GM19351 (cell line): ENCODE results near the gene ZNF804B.

ENCODE experiments used
- ATAC-seq: cut with Tn5 transposase; IDR thresholded peaks from one replicate; pipeline ENCODE4 v1.9.1; 2021; ENCODE audit warnings: mild to moderate bottlenecking, moderate library complexity; ENCODE audit not compliant: unreplicated experiment

Gene ZNF804B

DNA sequence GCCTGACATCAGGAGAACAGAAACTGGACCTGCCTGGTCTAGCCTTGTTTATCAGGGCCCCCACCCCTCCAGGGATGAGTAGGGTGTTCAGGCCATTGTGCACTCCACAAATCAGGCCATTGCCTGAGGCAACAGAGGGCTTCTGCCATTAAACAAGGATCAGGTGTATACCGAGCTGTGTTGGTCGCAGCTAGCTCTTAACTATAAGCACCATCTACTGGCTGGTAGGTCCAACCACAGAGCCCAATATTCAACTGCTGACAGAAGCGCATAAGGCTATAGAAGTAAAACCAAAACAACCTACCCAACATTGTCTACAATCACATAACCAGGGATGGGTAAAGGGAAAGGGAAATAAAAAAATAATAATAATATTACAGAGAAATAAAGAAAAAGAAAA is 487.7 kb downstream of the ZNF804B start:
- no peak for ATAC-seq

DNA sequence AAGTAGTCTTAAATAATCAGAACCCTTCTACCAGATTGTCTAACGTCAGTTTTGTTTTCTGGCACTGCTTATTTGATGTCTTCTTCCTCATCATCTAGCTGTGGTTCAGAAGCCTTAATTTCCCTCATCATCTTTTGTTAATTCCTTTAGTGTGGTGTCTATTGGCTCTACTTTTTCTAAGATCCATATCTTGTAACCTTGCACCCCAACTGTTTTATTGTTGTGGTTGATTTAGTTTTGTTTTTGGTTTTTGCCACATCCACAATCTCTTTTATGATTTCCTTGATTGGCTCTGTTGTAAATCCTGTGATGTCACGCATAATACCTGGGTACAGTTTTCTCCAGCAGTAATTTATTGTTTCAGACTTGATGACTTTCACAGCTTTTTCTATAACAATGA is 499.6 kb downstream of the ZNF804B start:
- no peak for ATAC-seq

DNA sequence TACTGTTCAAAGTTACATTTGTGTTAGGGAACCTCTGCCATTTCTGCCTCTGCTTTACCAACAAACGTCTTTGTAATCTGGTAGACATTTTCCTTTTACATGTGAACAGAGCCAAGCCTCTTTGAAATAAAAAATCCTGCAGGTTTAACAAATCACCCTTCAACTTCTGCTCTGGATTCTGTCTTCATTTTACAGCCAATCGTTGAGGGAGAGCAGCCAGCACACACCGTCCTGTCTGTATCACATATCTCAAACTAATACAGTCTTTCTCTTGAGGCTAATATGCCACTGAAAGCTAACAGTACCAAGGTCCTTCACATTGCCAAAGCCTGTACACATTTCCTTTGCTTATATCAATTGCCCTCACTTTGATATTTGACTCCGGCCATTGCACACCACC is 504.6 kb downstream of the ZNF804B start:
- ATAC-seq = no peak

DNA sequence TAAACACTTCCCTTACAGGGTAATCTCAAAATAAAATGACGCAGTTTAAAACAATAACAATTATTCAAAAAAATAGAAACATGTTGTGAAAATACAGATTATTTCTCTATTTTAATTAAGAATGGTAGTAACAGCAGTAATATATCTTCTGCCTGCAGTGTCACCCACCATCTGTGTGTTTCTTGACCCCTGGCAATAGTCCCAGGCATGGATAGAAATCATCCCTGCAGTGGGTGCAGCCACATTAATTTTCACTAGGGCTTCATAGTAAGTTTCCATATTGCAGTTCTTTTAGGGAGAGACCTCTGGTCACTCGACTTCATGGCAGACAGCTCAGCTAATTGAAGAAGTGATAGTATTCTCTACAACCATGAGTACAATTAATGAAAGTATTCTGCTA is 506.1 kb downstream of the ZNF804B start:
- ATAC-seq = no peak

DNA sequence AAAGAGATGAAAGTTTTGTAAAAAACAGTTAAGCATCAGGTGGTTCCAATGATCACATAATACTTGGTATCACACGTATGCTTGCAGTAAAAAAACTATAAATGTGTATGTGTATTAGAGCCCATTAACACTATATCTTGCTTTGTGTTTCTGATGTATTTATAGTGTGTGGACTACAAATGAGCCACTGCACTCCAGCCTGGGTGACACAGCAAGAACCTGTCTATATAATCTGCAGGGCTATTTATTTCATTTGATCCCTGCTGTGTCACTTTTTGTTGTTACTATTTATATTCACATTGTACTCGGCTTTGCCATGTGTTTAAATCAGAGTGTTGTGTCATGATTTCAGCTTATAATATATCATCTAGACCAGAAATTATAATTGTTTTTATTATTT is 523.8 kb downstream of the ZNF804B start:
- ATAC-seq = no peak

DNA sequence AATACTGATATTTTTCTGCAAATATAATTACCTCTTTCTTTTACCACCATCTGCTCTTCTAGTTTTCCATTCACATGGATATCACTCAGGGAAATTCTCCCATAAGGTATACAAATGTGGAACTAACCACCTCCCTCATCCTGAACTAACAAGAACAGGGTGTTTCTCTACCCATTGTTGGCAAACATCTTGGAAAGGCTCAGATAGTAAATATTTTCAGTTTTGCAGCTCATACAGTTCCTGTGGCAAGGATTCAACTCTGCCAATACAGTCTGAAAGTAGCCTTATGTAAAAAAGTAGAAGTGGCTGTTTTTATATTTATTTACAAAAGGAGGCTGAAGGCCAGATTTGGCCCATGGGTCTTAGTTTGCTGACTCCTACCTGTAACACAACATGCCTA is 549.0 kb downstream of the ZNF804B start:
- no peak for ATAC-seq

- no peak for ATAC-seq
Observed at GRCh38 chr7:89311886-89312285, 552.4 kb downstream of the ZNF804B start.

- ATAC-seq = no peak
Observed at GRCh38 chr7:89312551-89312950, 553.1 kb downstream of the ZNF804B start.

- ATAC-seq = no peak
Observed at GRCh38 chr7:89316584-89317251, 557.2 kb downstream of the ZNF804B start.

- no peak for ATAC-seq
Observed at GRCh38 chr7:89332026-89332425, 572.5 kb downstream of the ZNF804B start.

DNA sequence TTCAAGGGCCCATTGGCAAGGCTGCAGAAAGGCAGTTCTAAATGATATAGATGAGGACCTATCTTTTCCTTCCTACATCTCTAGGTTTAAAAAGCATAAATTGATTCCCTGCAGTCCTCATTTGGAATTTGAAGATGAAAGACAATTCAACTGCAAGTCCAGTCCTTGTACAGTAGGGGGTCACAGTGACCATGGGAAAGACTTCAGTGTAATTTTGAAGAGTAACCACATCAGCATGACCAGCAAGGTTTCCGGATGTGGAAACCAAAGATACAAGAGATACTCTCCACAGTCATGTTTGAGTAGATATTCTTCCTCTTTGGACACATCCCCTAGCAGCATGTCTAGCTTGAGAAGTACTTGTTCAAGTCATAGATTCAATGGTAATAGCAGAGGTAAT is 575.3 kb downstream of the ZNF804B start:
- ATAC-seq = no peak

DNA sequence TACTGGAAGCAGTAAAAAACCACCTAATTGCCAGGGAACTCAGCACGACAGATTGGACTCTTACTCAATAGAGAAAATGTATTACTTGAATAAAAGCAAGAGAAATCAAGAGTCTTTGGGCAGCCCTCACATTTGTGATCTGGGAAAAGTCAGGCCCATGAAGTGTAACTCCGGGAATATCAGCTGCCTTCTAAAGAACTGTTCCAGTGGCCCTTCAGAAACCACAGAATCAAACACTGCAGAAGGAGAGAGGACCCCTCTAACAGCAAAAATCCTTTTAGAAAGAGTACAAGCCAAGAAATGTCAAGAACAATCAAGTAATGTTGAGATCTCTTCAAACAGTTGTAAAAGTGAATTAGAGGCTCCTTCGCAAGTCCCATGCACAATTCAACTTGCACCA is 576.0 kb downstream of the ZNF804B start:
- no peak for ATAC-seq

DNA sequence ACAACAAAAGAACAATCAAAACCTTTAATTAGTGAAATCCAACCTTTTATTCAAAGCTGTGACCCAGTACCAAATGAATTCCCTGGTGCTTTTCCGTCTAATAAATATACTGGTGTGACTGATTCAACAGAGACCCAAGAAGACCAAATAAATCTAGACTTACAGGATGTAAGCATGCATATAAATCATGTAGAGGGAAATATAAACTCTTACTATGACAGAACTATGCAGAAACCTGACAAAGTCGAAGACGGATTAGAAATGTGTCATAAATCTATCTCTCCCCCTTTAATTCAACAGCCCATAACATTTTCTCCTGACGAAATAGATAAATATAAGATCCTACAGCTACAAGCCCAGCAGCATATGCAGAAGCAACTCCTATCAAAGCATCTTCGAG is 576.6 kb downstream of the ZNF804B start:
- ATAC-seq = no peak

DNA sequence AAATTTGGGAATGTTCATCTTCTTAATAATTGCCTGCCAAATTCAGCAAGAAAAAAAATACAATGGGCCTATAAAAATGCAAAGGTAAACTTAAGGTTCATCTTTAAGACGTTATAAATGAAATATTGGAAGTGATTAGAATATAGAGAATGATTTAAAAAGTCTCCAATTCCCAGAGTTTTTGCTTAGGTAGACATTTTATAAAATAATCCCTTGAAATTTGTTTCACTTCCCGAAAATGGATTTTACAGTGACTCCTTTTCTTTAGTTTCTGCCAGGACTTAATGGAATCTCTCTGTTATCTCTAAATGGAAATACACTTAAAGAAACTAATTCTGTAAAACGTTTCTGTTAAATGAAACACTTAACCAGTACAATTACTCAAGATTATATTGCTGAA is 580.2 kb downstream of the ZNF804B start:
- no peak for ATAC-seq

DNA sequence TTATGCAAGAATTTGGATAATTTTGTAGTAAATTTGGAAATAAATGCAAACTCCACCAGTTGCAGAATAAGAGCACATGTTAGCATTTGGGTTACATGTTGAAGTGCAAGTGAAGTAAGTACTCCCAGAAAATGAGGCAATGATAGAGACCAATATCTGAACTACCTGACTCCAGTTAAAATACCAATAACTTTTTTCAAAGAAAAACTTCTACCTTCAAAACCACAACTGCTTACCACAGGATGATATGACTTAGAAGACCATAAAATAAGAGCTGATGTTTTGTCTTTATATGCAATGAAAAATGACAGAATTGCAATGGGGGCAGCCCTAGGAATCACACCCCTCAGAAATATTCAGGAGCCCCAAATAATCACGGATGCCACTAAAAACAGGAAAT is 597.6 kb downstream of the ZNF804B start:
- no peak for ATAC-seq

GRCh38 chr7:89377219-89377618 is 617.7 kb downstream of the ZNF804B start:
- ATAC-seq = no peak

DNA sequence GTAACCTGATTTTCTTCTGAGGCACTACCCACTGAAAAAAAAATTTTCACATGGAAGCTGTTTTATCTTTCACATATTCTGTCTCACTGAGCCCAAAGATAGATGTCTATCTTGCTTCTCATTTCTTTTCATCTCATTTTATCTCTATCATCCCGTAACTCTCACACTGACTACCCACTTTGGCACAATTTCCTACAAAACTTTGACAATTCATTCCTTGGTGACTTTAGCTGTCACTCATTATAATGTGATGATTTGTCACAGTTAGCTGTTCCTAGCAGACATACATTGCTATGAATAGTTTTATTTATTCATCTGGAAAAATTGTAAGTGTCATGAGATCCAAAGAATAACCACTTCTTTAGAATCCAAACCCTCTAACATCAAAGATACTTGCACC is 625.9 kb downstream of the ZNF804B start:
- ATAC-seq = no peak
